DMS53 treated with DMSO at 0.1 percent for 48 hours (cell line): ENCODE results near the gene CSF1R.

Experiments
- DNase-seq: peaks from one replicate; lab custom pipeline; 2025; ENCODE audit not compliant: unreplicated experiment; lab: John Stamatoyannopoulos, UW

Gene CSF1R

GRCh38 chr5:150026682-150027172 is 59.6 kb downstream of the CSF1R start:
- no peak for DNase-seq

DNA sequence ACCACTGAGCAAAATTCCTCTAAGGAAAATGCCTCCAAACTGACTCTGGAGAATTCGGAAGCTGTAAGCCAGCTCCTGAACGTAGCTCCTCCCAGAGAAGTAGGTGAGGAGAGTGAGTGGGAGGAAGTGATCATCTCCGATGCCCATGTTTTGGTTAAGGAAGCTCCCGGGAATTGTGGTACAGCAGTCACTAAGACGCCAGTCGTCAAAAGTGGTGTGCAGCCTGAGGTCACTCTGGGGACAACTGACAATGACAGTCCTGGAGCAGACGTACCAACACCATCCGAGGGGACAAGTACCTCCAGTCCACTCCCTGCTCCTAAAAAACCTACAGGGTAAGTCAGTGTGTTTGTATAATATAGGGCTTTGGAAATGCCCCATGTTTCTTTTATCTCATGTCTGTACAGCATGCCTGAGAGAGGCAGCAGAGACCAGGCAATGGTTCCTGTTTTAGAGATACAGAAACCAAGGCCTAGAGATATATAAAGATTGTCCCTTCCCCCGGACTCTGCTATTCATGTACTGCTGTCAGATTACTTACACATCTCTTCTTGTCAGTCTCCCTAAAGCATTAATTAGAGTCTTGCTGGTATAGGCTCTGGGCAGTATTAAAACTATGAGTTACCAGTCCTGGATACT is 61.9 kb downstream of the CSF1R start:
- no peak for DNase-seq

GRCh38 chr5:150023136-150023535 is 63.2 kb downstream of the CSF1R start:
- DNase-seq, result no peak

DNA sequence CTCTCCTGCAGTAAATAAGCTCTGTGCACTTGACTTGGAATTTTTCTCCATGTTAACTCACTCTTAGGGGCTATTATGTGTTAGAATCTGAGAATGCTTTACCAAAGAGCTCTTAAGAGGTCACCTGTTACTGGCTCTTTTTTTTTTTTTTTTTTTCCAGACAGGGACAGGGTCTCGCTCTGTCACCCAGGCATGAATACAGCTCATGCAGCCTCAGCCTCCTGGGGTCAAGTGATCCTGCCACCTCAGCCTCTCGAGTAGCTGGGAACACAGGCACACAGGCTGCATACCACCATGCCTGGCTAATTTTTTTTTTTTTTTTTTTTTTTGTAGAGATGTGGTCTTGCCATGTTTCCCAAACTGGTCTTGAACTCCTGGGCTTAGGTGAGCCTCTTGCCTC is 63.7 kb downstream of the CSF1R start:
- DNase-seq, result no peak

DNA sequence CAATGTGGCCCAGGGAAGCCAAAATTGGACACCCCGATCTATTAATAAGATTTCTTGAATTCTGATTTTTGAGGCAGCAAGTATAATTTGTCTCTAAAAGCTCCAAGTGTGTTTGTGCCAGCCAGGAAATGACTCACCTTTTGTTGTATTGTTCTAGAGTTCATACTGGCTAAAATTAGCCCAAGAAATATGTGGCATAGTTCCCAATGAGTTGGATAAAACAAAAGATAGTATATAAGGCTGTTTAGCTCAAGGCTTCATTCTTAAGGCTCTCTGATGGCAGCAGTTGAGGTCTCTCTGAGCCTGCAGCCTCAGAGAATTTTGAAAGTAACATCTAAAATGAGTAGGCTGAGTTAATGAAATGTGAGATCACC is 64.2 kb downstream of the CSF1R start:
- peak; percentile 13 for DNase-seq

DNA sequence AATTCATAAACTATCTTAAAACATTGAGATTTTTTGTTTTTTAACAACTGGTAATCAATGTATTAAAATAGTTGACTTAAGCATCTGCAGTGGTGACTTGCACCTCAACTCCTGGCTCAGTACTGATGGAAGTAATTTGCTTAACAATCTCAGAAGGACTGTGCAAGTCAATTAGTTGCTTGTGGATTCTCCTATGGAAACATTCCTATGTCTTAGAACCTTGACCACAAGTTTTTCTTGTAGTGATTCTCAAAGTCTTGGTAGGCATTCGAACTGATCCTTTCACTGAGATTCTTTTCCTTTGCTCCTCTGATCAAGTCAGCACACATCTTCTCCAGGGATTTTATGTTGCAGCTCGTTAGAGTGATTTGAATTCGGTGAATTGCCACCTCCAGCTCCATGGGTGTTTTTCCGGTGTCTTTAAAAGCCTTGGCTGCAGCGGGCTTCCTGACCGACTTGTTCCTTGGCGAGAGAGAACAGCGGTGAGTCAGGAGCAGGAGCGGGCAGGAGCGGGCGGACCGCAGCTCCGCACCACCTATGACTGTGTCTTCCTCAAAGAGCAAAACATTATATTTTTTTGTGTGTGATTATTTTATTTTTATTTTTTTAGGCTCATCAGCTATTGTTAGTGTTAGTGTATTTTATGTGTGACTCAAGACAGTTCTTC is 64.7 kb downstream of the CSF1R start:
- no peak for DNase-seq

DNA sequence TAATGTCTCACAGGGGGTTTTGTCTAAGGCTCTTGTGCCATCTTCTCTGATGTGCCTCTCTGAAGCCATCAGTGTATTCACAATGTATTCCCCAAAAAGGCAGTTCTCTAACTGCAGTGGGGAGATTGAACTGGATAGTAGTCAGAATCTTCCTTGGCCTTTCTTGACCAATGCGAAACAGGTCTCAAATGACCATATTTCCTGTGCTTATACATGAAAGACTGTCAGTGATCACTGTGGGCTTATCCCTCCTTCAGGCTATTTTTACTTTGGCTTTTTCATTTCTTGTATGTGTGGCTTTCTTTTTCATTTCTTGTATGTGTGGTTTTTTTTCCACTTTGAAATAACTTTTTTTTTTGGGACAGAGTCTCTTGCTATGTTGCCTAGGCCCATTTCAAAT is 66.1 kb downstream of the CSF1R start:
- DNase-seq, result no peak

- DNase-seq, result no peak
Measured at GRCh38 chr5:150017226-150018005, 68.9 kb downstream of the CSF1R start.

DNA sequence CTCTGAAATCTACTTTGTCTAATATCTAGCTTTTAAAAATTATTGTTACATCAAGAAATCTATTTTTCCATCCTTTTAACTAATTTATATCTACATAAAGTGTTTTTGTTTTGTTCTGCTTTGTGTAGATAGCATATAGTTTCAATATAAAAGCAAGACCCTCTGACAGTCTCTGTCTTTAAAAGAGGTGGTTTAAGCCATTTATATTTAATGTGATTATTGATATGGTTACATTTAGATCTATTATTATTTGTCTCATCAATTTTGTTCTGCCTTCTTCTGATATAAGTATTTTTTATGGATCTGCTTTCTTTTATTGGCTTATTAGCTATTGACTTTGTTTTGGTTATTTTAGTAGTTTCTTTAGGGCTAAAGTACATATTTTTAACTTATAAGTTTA is 69.8 kb downstream of the CSF1R start:
- DNase-seq, result no peak

GRCh38 chr5:150015415-150015814 is 70.9 kb downstream of the CSF1R start:
- DNase-seq, result no peak

DNA sequence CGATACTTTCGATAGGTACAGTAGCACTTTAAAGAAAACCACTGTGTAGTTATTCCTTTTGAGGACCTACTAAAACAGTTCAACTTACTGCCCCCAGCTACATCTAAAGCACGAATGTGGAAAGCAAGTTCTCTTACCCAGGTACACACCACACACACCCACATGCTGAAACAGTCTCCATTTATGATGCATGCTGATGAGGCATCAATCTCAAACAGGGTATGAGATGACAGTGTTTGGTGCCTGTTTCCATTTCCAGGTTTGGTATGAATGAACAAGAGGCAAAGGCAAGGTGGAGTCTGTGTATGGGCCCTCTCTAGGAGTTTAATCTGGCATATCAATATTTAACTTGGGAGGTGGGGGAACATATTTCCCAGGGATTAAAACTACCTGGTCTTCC is 71.9 kb downstream of the CSF1R start:
- DNase-seq, result no peak

GRCh38 chr5:150013931-150014330 is 72.4 kb downstream of the CSF1R start:
- DNase-seq, result no peak

DNA sequence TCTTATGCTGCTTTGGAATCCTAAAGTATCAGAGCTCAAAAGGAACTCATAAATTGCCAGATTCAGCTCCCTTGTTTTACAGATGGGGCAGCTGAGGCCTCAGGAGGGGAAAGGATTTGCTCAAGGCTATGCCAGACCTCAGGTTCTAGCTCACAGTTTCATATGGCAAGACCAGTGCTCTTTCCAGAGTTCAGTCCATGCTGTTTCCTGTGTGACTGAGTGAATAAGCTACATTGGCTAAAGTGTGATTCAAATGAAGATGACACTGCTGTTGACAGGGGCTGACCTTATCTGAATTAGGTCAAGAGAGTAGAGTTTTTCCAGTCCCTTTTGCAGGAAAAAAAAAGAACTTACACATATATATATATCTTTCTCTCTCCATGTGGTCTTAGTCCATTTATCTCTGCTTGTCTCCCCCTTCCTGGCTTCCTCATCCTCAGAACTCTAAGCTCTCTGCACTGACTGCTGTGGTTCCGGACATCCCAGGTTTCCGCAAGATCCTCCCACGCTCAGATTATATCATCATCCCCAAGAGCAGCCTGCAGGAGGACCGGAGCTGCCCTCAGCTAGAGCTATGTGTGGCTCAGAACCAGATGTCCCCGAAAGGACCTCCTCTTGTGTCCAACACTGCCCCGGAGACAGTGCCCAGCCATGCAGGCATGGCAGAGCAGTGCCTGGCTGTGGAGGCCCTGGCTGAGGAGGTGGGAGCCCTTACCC is 76.5 kb downstream of the CSF1R start:
- DNase-seq, result no peak

DNA sequence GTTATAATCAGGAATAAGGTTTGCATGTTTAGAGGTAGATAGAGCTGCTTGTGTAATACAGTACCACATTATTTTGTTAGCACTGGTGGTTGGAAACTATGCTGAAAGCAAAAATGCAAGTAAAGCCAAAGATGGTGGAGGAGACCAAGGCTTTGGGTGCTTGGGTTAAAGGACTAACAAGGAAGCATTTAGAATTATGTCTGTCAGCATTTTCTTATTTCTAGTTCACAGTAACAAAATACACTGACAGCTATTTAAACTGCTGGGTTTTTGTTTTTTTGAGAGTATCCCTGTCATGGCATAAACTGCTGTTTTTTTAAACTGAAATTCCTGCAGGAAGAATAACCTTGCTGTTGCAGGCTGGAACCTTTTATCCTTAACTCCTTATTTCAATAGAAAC is 79.3 kb downstream of the CSF1R start:
- DNase-seq, result no peak

DNA sequence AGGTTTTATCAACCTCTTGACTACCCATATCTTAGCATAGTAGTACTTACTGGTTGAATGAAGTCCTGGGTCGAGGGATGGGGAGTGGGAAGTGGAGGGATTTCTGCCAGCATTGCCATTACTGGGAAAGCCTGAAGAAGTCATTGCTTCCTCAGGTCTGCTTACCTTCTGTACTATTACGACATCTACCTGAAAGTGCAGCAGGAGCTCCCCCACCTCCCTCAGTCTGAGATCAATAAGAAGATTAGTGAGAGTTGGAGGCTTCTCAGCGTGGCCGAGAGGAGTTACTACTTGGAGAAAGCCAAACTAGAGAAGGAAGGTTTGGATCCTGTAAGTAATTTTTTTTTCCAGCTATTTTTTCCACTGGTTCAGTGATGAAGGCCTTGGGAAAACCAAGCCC is 80.0 kb downstream of the CSF1R start:
- DNase-seq, result no peak
